Measurements from ENCODE around the gene TSG101. TPM values are rescaled to one million over a fixed set of nuclear protein-coding genes. Genes with fewer than 3 reads are reported as not detected.

TSG101 gene
- total RNA-seq, 1 donor, result 96.1 TPM

GRCh38 chr11:18449251-18449650, 77.5 kb downstream of the TSG101 start:
- no peak for DNase-seq (ENCODE audit: low read depth)
- TF ChIP-seq CTCF (IDR thresholded peaks at IDR 0.05; ENCODE audit: insufficient read depth, low read length), result no peak
- H3K4me3 ChIP-seq (ENCODE audit: low read depth, low read length), result no peak overlapping the region

- no peak for TF ChIP-seq CTCF (IDR thresholded peaks at IDR 0.05; ENCODE audit: insufficient read depth, low read length)
- no peak for DNase-seq (ENCODE audit: low read depth)
- H3K4me3 ChIP-seq (ENCODE audit: low read depth, low read length), result no peak overlapping the region
These were observed 88.1 kb downstream of the TSG101 start for GRCh38 chr11:18438691-18439090.

Other genes with a start within 250 kb of the TSG101 start
- 32.3 and 43.3 TPM in 2 replicates for gene HPS5, start 204.8 kb downstream of the TSG101 start, total RNA-seq (ENCODE audit: low replicate concordance)
- 71.5 and 95.4 TPM in 2 replicates for gene GTF2H1, start 204.4 kb downstream of the TSG101 start, total RNA-seq (ENCODE audit: low replicate concordance)
- gene LDHA, start 132.4 kb downstream of the TSG101 start, total RNA-seq (ENCODE audit: low replicate concordance), result 404 and 1,021 TPM in 2 replicates
- 0.33 TPM in 1 of 2 replicates, not detected in the other for gene LDHC, start 114.6 kb downstream of the TSG101 start, total RNA-seq (ENCODE audit: low replicate concordance)
- not detected in 2 replicates for gene LDHAL6A, start 71.1 kb downstream of the TSG101 start, total RNA-seq (ENCODE audit: low replicate concordance)
- gene UEVLD, start 61.8 kb upstream of the TSG101 start, total RNA-seq (ENCODE audit: low replicate concordance), result 6.1 and 35.2 TPM in 2 replicates
- 0.45 and 2.8 TPM in 2 replicates for gene MISFA, start 72.8 kb upstream of the TSG101 start, total RNA-seq (ENCODE audit: low replicate concordance)
- 15.2 and 23.7 TPM in 2 replicates for gene SPTY2D1, start 107.4 kb upstream of the TSG101 start, total RNA-seq (ENCODE audit: low replicate concordance)
- gene TMEM86A, start 171.8 kb upstream of the TSG101 start, total RNA-seq (ENCODE audit: low replicate concordance), result 0.27 and 9.6 TPM in 2 replicates
- gene IGSF22, start 199.2 kb upstream of the TSG101 start, total RNA-seq (ENCODE audit: low replicate concordance), result not detected in 2 replicates